NCI-H2196 treated with DMSO at 0.1 percent for 48 hours (cell line): ENCODE results near the gene GAST.

Experiments
- DNase-seq: peaks from one replicate; lab custom pipeline; 2025; ENCODE audit not compliant: unreplicated experiment; lab: John Stamatoyannopoulos, UW

The GAST gene

DNA sequence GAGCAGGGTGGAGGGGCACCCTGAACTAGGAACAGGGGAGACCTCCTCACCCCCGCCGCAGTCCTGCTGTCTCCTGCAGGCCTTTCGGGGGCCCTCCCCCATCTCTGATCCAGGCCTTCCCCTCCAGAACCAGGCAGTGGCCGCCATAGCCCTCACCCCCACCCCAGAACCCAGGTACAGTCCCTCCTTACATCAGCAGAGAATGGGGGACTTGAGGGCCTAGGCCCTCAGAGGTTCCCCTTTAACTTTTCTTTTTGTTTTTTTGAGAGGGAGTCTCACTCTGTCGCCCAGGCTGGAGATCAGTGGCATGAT is 26.6 kb downstream of the GAST start:
- no peak for DNase-seq

GRCh38 chr17:41739661-41740352 is 27.7 kb downstream of the GAST start:
- no peak for DNase-seq

- DNase-seq: no peak
Measured at GRCh38 chr17:41740506-41740905, 28.4 kb downstream of the GAST start.

GRCh38 chr17:41741709-41742108 is 29.6 kb downstream of the GAST start:
- no peak for DNase-seq

- DNase-seq: no peak
Measured at GRCh38 chr17:41748275-41748674, 36.1 kb downstream of the GAST start.

DNA sequence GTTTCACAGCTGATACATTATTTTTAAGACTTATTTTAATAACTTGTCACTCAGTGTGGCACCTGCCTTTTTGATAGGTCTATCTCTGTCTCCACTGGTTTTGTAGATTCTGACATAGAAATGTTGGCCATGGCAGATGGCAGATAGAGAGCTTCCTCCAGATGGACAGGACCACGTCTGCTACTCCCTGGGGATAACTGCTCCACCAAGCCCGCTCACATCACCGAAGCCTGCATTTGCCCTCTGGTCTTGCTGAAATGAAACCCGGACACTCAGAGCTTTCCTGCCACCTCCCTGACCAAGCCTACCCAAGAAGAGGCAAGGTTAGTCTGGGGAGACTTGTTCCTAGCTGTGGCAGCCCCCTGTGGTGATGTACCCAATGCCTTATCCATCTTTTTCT is 38.7 kb downstream of the GAST start:
- DNase-seq: no peak

DNA sequence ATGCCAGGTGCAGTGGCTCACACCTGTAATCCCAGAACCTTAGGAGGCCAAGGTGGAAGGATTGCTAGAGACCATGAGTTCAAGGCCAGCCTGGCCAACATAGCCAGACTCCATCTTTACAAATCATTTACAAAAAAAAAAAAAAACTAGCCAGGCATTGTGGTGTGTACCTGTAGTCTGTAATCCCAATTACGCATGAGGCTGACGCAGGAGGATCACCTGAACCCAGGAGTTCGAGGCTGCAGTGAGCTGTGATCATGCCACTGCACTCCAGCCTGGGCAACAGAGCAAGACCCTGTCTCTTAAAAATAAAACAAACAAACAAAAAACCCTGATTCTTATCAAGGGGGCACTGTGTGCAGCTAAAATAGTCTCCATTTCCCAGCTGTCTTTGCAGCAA is 39.2 kb downstream of the GAST start:
- DNase-seq: no peak

DNA sequence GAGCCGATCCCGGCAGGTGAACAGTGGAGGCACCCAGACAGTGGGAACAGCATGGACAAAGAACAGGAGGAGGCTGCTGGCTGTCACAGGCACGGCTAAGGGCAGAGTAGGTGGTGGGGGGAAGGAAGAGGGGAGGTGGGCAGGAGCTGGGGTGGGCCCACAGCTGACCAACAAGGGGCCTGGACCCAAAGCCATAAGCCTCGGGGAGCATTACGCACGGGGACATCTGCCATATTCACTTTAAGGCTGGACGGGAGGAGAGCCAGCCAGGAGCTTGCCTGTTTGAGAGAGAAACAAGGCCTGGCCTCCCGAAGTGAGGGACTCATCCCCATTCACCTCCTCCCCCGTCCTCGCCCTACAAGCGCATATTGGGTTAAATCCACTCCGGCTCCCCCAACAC is 41.9 kb downstream of the GAST start:
- DNase-seq: no peak

- DNase-seq: no peak
Measured at GRCh38 chr17:41758601-41759000, 46.5 kb downstream of the GAST start.

DNA sequence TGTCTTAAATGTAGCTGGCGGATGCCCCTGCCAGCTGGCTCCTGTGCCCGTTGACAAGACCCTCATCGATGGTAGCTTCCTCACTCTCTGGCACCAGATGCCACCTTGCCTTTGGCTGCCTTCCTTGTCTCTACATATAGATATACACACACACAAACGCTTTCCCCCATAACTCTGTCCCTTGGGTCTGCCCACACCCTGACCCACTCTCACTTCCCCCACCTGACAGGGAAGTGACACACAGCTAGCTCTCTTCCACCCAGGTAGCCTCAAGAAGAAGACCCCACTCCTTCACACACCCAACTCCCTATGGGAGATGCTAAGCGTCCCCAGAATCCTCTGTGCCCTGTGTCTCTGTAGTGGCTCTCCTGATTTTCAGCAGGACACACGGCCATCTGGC is 48.7 kb downstream of the GAST start:
- no peak for DNase-seq

DNA sequence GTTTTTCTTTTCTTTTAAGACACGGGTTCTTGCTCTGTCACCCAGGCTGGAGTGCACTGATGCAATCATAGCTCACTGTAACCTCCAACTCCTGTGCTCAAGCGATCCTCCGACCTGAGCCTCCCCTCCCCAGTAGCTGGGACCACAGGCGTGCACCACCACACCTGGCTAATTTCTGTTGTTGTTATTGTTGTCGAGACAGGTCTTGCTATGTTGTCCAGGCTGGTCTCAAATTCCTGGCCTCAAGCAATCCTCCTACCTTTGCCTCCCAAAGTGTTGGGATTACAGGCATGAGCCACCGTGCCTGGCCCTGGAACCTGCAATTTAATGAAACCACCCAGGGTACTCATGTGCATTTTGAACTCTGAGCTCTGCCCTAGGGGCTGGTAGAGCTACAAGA is 50.3 kb downstream of the GAST start:
- no peak for DNase-seq

DNA sequence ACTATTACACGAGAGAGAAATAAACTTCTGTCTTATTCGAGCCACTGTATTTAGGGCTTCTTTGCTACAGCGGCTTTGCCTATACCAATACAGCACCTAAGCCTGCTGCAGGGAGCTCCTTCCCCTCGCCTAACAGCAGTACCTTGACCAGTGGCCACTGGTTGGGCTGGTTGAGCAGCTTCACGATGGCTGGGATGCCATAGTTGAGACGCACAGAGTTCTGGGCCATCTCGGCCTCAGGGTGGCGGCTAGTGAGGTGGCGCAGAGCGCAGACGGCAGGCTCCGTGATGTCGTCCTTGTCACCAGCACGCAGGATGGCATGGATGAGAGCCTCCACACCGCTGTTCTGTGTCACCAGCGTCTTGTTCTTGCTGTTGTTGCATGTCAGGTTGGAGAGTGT is 50.7 kb downstream of the GAST start:
- no peak for DNase-seq

- DNase-seq: no peak
Measured at GRCh38 chr17:41763327-41763726, 51.2 kb downstream of the GAST start.
